Right lobe of liver (tissue), 6 donors: Measurements from ENCODE around the gene SPECC1L. TPM values are rescaled to one million over a fixed set of nuclear protein-coding genes. Genes with fewer than 3 reads are reported as not detected.
A peak's percentile ranks its signal among the peaks of the same experiment; 100 is the strongest.
"Not testable (repeated sequence)": the region's sequence is repeated elsewhere in the genome, so short reads cannot be mapped to it uniquely, and the experiment has no call there.

Experiments
- ATAC-seq, 4 donors: fragments of 200-7000 bp; cut with Tn5 transposase; one replicate each; pipeline ENCODE4 v1.9.1; 2020; ENCODE audit warnings: mild to moderate bottlenecking in 4 of 4, moderate library complexity in 4 of 4
- DNase-seq, 3 donors: peaks; one replicate each; pipeline ENCODE4 v3.0.0-alpha.2; 2020
- H3K27ac ChIP-seq, 3 donors: fragments of 200-600 bp; one replicate each; pipeline ENCODE4 v1.8.0; 2022
- H3K27me3 ChIP-seq, 2 donors: fragments of 200-600 bp; one replicate each; pipeline ENCODE4 v1.8.0; 2022
- H3K36me3 ChIP-seq, 4 donors: fragments of 200-600 bp; sonication (generic) in 1 of 4; one replicate each; pipeline versions ENCODE4 v1.5.1 to v1.8.0; 2017 to 2022; ENCODE audit warnings: control low read depth in 1 of 4
- H3K4me1 ChIP-seq, 4 donors: fragments of 200-600 bp; sonication (generic) in 1 of 4; one replicate each; pipeline versions ENCODE4 v1.5.1 to v1.8.0; 2017 to 2022; ENCODE audit warnings: control low read depth in 1 of 4
- H3K4me3 ChIP-seq, 3 donors: fragments of 200-600 bp; one replicate each; pipeline ENCODE4 v1.8.0; 2022
- H3K9me3 ChIP-seq, 4 donors: fragments of 200-600 bp; sonication (generic) in 1 of 4; one replicate each; pipeline versions ENCODE4 v1.5.1 to v1.8.0; 2017 to 2022; ENCODE audit warnings: control low read depth in 1 of 4
- POLR2A ChIP-seq: fragments of 450-650 bp; IDR thresholded peaks from one replicate; pipeline ENCODE4 v1.6.1; 2017; ENCODE audit warnings: antibody characterized with exemption, mild to moderate bottlenecking
- WGBS: methylation state at CpG from one replicate; pipeline ENCODE4 v1.1.6; 2018; ENCODE audit warnings: low coverage, low lambda C conversion rate; ENCODE audit not compliant: insufficient coverage; ENCODE audit errors: missing lambda C conversion rate; 5-methylcytosine and 5-hydroxymethylcytosine counted together
- intact Hi-C, 2 donors: fragments of 100-400 bp; cut with DNase I; formaldehyde crosslinking; loops; one replicate each; pipeline versions ENCODE4 v1.11.2 to v1.14.1; 2022
- total RNA-seq, 6 experiments: library from RNA; depleted of rRNA in 2 of 6; stranded (reverse); fragments of >200 nt in 2 of 6; fragmentation: NEBNext Ultra II Directional in 3 of 6; extraction: Animal tissue kit (Norgen Biotek cat#: 25700) in 3 of 6; gene quantifications; one replicate each; pipeline versions ENCODE4 v1.1.0 to v1.2.4, GENCODE V29; 2016 to 2023
- TF ChIP-seq, protein P1 (sequence below), 4 donors: fragments of 200-600 bp in 3 of 4; fragments of 450-650 bp in 1 of 4; IDR thresholded peaks; one replicate each; pipeline versions ENCODE4 v1.5.1 to v1.8.0; 2016 to 2022; ENCODE audit warnings: antibody characterized with exemption in 4 of 4, mild to moderate bottlenecking in 2 of 4
- donor health status: DM: no; HTN: yes; CAD: no.
- donor health status: DM: no; HTN: no; CAD: no.
- donor health status: DM: no; HTN: no; CAD: no.
- donor health status: DM: no; HTN: yes; CAD: no.
- donor health status: DM: no; HTN: yes; CAD: no.

The SPECC1L gene
- total RNA-seq, 6 experiments from 2014 or later: 16.3 to 26.4 (median 24.2) TPM

DNA sequence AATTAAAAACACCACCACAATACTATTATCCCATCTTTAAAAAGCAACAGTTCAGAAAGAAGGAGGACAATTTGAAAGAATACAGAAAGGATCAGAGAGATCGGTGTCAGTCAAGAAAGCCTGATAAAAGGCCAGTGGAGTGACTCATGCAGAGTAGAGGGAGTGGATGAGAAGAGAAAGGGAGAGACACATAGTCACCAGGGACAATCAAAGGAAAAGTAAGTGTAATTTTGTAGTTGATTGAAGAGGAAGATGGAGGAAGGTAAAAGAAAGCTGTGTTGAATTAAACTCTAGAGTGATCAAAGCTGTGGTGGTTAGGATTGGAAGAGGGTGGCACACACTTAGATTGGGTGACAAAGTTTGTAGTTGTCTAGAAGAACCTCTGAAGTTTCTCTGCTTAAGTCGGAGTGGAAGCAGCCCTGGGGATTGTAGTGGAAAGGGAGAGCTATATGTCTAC is 14.1 kb downstream of the SPECC1L start:
- TF ChIP-seq POLR2A: no peak
- TF ChIP-seq, protein P1, sequence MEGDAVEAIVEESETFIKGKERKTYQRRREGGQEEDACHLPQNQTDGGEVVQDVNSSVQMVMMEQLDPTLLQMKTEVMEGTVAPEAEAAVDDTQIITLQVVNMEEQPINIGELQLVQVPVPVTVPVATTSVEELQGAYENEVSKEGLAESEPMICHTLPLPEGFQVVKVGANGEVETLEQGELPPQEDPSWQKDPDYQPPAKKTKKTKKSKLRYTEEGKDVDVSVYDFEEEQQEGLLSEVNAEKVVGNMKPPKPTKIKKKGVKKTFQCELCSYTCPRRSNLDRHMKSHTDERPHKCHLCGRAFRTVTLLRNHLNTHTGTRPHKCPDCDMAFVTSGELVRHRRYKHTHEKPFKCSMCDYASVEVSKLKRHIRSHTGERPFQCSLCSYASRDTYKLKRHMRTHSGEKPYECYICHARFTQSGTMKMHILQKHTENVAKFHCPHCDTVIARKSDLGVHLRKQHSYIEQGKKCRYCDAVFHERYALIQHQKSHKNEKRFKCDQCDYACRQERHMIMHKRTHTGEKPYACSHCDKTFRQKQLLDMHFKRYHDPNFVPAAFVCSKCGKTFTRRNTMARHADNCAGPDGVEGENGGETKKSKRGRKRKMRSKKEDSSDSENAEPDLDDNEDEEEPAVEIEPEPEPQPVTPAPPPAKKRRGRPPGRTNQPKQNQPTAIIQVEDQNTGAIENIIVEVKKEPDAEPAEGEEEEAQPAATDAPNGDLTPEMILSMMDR (IDR thresholded peaks at IDR 0.05): no peak
- no peaks in the 10 kb centered on the region for H3K27me3 ChIP-seq
- DNase-seq: no peak
- intact Hi-C loops: no loop called here
- ATAC-seq: peak in 1 of 4 donors; percentile 14
- H3K36me3 ChIP-seq: no peaks in the 10 kb centered on the region
- peak overlapping the region in 1 of 3 donors; percentile 9 for H3K27ac ChIP-seq
- no peak overlapping the region for H3K4me3 ChIP-seq
- no peaks in the 10 kb centered on the region for H3K9me3 ChIP-seq
- peaks cover 0 to 35% (median 12%) of the 10 kb centered on the region in 4 donors for H3K4me1 ChIP-seq
- WGBS: 82% methylated on average over 2 of the region's 2 CpGs

DNA sequence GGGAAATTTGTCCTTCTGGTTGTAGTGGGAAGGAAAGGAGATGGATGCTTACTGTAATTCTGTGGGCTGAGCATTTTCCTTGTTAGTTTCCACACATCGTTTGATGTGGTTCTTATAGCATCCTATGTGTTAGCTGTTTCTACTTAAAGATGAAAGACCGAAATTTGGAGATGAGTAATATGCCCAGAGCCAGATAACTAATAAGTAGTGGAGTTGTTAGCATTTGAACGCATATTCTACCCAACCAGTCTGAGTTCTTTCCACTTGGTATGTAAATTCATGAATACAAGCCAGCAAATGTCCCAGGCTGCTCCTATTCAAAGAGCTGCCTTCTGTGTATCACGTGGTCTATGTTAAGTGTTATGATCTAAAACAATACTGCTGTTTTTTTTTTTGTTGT is 14.6 kb downstream of the SPECC1L start:
- H3K4me1 ChIP-seq: peaks cover 0 to 39% (median 15%) of the 10 kb centered on the region in 4 donors
- H3K27ac ChIP-seq: peak overlapping the region in 2 of 3 donors; percentile 9 to 48
- WGBS: 66% methylated on average over 4 of the region's 4 CpGs
- H3K36me3 ChIP-seq: no peaks in the 10 kb centered on the region
- no peak overlapping the region for H3K4me3 ChIP-seq
- no peak for ATAC-seq
- intact Hi-C loops: no loop called here
- H3K27me3 ChIP-seq: no peaks in the 10 kb centered on the region
- no peak for DNase-seq
- no peaks in the 10 kb centered on the region for H3K9me3 ChIP-seq
- TF ChIP-seq POLR2A: no peak
- TF ChIP-seq, protein P1 (IDR thresholded peaks at IDR 0.05): no peak

DNA sequence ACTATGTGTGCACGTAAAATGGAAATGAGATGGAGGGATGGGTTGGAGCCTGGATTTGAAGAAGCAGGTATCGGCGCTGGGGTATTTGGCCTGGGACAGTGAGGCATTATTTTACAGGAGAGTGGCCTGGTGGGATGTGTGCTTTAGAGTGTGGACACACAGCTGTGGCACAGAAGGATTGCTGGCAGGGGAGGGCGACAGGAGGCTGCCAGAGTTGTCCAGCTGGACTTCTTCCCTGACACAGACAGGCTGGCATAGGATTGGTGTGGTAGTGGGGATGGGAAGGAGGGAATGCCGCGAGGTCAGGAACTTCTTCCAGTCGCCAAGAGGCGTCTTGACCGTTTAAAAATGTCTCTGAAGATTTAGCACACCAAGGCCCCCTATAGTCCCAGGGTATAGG is 16.6 kb downstream of the SPECC1L start:
- intact Hi-C loops, H3K27me3 ChIP-seq, H3K36me3 ChIP-seq, H3K4me3 ChIP-seq, H3K9me3 ChIP-seq, DNase-seq: not testable (repeated sequence)
- peak in 3 of 4 donors; percentile 13 to 46 (median 43) for ATAC-seq
- no CpG with 5 or more reads among the region's 9 CpGs for WGBS
- H3K4me1 ChIP-seq: peaks cover 0 to 59% (median 24%) of the 10 kb centered on the region in 4 donors
- H3K27ac ChIP-seq: peak overlapping the region in 1 of 3 donors; percentile 97

DNA sequence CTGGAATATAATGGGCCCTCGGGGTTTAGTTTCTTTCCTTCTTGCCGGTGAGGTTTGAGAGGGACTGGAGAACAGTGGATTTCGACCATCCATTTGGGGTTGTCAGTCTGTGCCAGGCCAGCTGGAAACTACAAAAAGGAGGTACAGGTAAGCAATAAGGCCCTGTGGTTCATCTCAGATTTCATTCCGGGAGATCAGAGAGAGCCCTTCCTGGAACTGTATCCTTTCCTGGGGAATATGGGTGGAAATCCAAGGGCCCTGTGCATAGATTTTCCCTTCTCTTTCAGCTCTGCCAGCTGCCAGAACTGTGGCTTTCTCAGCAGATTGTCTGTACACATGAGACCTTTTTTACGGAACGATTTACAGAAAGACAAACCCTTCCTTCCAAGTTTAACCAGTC is 17.2 kb downstream of the SPECC1L start:
- intact Hi-C loops, H3K9me3 ChIP-seq, H3K27me3 ChIP-seq, H3K4me3 ChIP-seq, ATAC-seq, H3K36me3 ChIP-seq, DNase-seq: not testable (repeated sequence)
- H3K27ac ChIP-seq: peak overlapping the region in 2 of 3 donors; percentile 94 to 97
- peaks cover 0 to 59% (median 24%) of the 10 kb centered on the region in 4 donors for H3K4me1 ChIP-seq
- WGBS: 57% methylated on average over 3 of the region's 6 CpGs

DNA sequence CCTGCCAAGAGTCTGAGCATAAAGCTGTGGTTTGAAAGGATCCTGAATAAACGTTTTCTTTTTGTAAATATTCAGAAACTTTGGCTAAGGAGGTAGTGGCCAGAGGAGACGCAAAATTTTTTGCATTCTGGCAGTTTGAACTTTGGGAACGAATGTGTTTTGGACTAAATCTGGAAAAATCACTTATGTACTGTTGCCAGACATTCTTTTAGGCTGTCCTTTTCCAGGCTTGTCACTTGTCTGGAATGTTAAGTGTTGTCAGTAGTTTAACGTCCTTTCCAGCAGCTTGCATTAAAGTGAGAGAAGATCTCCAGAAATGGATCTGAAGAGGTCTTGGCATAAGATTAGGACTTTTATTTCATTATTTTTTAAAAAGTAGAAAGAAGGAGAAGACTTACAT is 18.5 kb downstream of the SPECC1L start:
- Histone ChIP-seq H3K9me3 (no peaks in the 10 kb centered on the region), H3K4me3 (peak overlapping the region in 1 of 3 donors; percentile 9), H3K4me1 (peaks cover 0 to 59% (median 24%) of the 10 kb centered on the region in 4 donors), H3K27me3 (no peaks in the 10 kb centered on the region), H3K36me3 (no peaks in the 10 kb centered on the region), H3K27ac (peak overlapping the region; percentile 70 to 97 (median 94))
- 10% methylated on average over 4 of the region's 4 CpGs for WGBS
- DNase-seq (no peak), ATAC-seq (peak; percentile 32 to 56 (median 51))
- intact Hi-C loops: no loop called here
- TF ChIP-seq, protein P1 (IDR thresholded peaks at IDR 0.05): no peak
- no peak for TF ChIP-seq POLR2A
